Skeletal muscle satellite cell (primary cell): Measurements from ENCODE around the gene LONP2.
A peak's percentile ranks its signal among the peaks of the same experiment; 100 is the strongest.
"Not testable (repeated sequence)": the region's sequence is repeated elsewhere in the genome, so short reads cannot be mapped to it uniquely, and the experiment has no call there.

ENCODE experiments used
- H3K27me3 ChIP-seq: 2 replicates; pipeline ENCODE4 v1.7.0; 2013; ENCODE audit warnings: low read length; ENCODE audit not compliant: control insufficient read depth, insufficient read depth
- H3K36me3 ChIP-seq: 2 replicates; pipeline ENCODE4 v1.7.0; 2013; ENCODE audit warnings: mild to moderate bottlenecking, control low read depth, low read length; ENCODE audit not compliant: insufficient read depth
- H3K4me1 ChIP-seq: 2 replicates; pipeline ENCODE4 v1.7.0; 2013; ENCODE audit warnings: low read length; ENCODE audit not compliant: control insufficient read depth, insufficient read depth
- H3K4me2 ChIP-seq: 2 replicates; pipeline ENCODE4 v1.7.0; 2013; ENCODE audit warnings: mild to moderate bottlenecking, low read length
- H3K4me3 ChIP-seq: 2 replicates; pipeline ENCODE4 v1.7.0; 2013; ENCODE audit warnings: low read length
- H3K9ac ChIP-seq: 2 replicates; pipeline ENCODE4 v1.7.0; 2013; ENCODE audit warnings: mild to moderate bottlenecking, low read depth, low read length, moderate library complexity
- H3K9me3 ChIP-seq: replicated peaks from 2 replicates; pipeline ENCODE4 v1.7.0; 2013; ENCODE audit warnings: mild to moderate bottlenecking, control low read depth, low read length

The LONP2 gene

GRCh38 chr16:48361540-48362144 is 117.5 kb downstream of the LONP2 start:
- Histone ChIP-seq H3K9ac (no peak overlapping the region), H3K4me1 (peaks cover 14% of the 10 kb centered on the region), H3K36me3 (peaks cover 18% of the 10 kb centered on the region), H3K9me3 (no peaks in the 10 kb centered on the region), H3K27me3 (no peaks in the 10 kb centered on the region), H3K4me2 (no peak overlapping the region), H3K4me3 (no peak overlapping the region)

- Histone ChIP-seq H3K9ac (peak overlapping the region; percentile 79), H3K4me2 (peak overlapping the region; percentile 89), H3K4me3 (peak overlapping the region; percentile 69), H3K36me3 (peaks cover 14% of the 10 kb centered on the region), H3K9me3 (no peaks in the 10 kb centered on the region), H3K4me1 (peaks cover 24% of the 10 kb centered on the region), H3K27me3 (no peaks in the 10 kb centered on the region)
Observed at GRCh38 chr16:48365025-48365600, 121.0 kb downstream of the LONP2 start.

GRCh38 chr16:48365601-48366164 is 121.6 kb downstream of the LONP2 start:
- no peaks in the 10 kb centered on the region for H3K27me3 ChIP-seq
- H3K4me1 ChIP-seq, result peaks cover 24% of the 10 kb centered on the region
- peak overlapping the region; percentile 69 for H3K4me3 ChIP-seq
- peaks cover 14% of the 10 kb centered on the region for H3K36me3 ChIP-seq
- peak overlapping the region; percentile 79 for H3K9ac ChIP-seq
- peak overlapping the region; percentile 89 for H3K4me2 ChIP-seq
- H3K9me3 ChIP-seq, result no peaks in the 10 kb centered on the region

GRCh38 chr16:48366165-48367093 is 122.3 kb downstream of the LONP2 start:
- Histone ChIP-seq H3K4me1 (peaks cover 28% of the 10 kb centered on the region), H3K27me3 (no peaks in the 10 kb centered on the region), H3K9ac (peak overlapping the region; percentile 79), H3K4me3 (peak overlapping the region; percentile 69), H3K4me2 (peak overlapping the region; percentile 89), H3K36me3 (peaks cover 9% of the 10 kb centered on the region), H3K9me3 (no peaks in the 10 kb centered on the region)

GRCh38 chr16:48367441-48368049 is 123.4 kb downstream of the LONP2 start:
- Histone ChIP-seq H3K27me3 (no peaks in the 10 kb centered on the region), H3K4me1 (peaks cover 31% of the 10 kb centered on the region), H3K4me3 (no peak overlapping the region), H3K9ac (no peak overlapping the region), H3K4me2 (no peak overlapping the region), H3K36me3 (no peaks in the 10 kb centered on the region), H3K9me3 (no peaks in the 10 kb centered on the region)

- Histone ChIP-seq H3K4me1 (peaks cover 46% of the 10 kb centered on the region), H3K36me3 (no peaks in the 10 kb centered on the region), H3K9ac (no peak overlapping the region), H3K4me3 (no peak overlapping the region), H3K9me3 (no peaks in the 10 kb centered on the region), H3K27me3 (no peaks in the 10 kb centered on the region), H3K4me2 (no peak overlapping the region)
Observed at GRCh38 chr16:48369765-48370164, 125.7 kb downstream of the LONP2 start.

- Histone ChIP-seq H3K4me1 (peaks cover 45% of the 10 kb centered on the region), H3K4me3 (no peak overlapping the region), H3K9ac (no peak overlapping the region), H3K9me3 (no peaks in the 10 kb centered on the region), H3K27me3 (no peaks in the 10 kb centered on the region), H3K36me3 (no peaks in the 10 kb centered on the region), H3K4me2 (no peak overlapping the region)
Observed at GRCh38 chr16:48370229-48370628, 126.1 kb downstream of the LONP2 start.

GRCh38 chr16:48370668-48371392 is 126.7 kb downstream of the LONP2 start:
- H3K9ac ChIP-seq, H3K4me3 ChIP-seq: not testable (repeated sequence)

GRCh38 chr16:48371393-48371780 is 127.3 kb downstream of the LONP2 start:
- no peaks in the 10 kb centered on the region for H3K9me3 ChIP-seq
- peaks cover 41% of the 10 kb centered on the region for H3K4me1 ChIP-seq
- no peaks in the 10 kb centered on the region for H3K36me3 ChIP-seq
- no peaks in the 10 kb centered on the region for H3K27me3 ChIP-seq
- no peak overlapping the region for H3K4me3 ChIP-seq
- H3K9ac ChIP-seq, result no peak overlapping the region
- H3K4me2 ChIP-seq, result no peak overlapping the region

More at GRCh38 chr16:48370668-48371392, 126.7 kb downstream of the LONP2 start:
- not testable (repeated sequence) for H3K27me3 ChIP-seq, H3K36me3 ChIP-seq, H3K9me3 ChIP-seq, H3K4me2 ChIP-seq
- peaks cover 41% of the 10 kb centered on the region for H3K4me1 ChIP-seq

GRCh38 chr16:48372744-48373143 is 128.6 kb downstream of the LONP2 start:
- H3K9me3 ChIP-seq, result no peaks in the 10 kb centered on the region
- H3K27me3 ChIP-seq, result no peaks in the 10 kb centered on the region
- H3K36me3 ChIP-seq, result no peaks in the 10 kb centered on the region
- no peak overlapping the region for H3K9ac ChIP-seq
- H3K4me3 ChIP-seq, result no peak overlapping the region
- H3K4me2 ChIP-seq, result no peak overlapping the region
- H3K4me1 ChIP-seq, result peaks cover 38% of the 10 kb centered on the region
